NCI-H748 (cell line): ENCODE measurements around the gene TFDP2.
"Not testable (repeated sequence)": the region's sequence is repeated elsewhere in the genome, so short reads cannot be mapped to it uniquely, and the experiment has no call there.

ENCODE experiments used
- DNase-seq: peaks from one replicate; lab custom pipeline; 2025; ENCODE audit not compliant: unreplicated experiment; lab: John Stamatoyannopoulos, UW

The TFDP2 gene

GRCh38 chr3:141929341-141929995, 219.9 kb downstream of the TFDP2 start:
- DNase-seq: no peak

- no peak for DNase-seq
Observed at GRCh38 chr3:141928631-141929270, 220.6 kb downstream of the TFDP2 start.

GRCh38 chr3:141926929-141927328, 222.4 kb downstream of the TFDP2 start:
- no peak for DNase-seq

GRCh38 chr3:141925677-141926076, 223.7 kb downstream of the TFDP2 start:
- not testable (repeated sequence) for DNase-seq

- no peak for DNase-seq
Observed at GRCh38 chr3:141921316-141921715, 228.0 kb downstream of the TFDP2 start.

GRCh38 chr3:141920701-141921100, 228.6 kb downstream of the TFDP2 start:
- no peak for DNase-seq

- DNase-seq: no peak
Observed at GRCh38 chr3:141915766-141916165, 233.6 kb downstream of the TFDP2 start.

GRCh38 chr3:141915016-141915415, 234.3 kb downstream of the TFDP2 start:
- DNase-seq: no peak

- DNase-seq: no peak
Observed at GRCh38 chr3:141914311-141914710, 235.0 kb downstream of the TFDP2 start.

- DNase-seq: peak; percentile 55
Observed at GRCh38 chr3:141913150-141913811, 236.1 kb downstream of the TFDP2 start.

GRCh38 chr3:141909986-141910385, 239.4 kb downstream of the TFDP2 start:
- DNase-seq: not testable (repeated sequence)

- DNase-seq: no peak
Observed at GRCh38 chr3:141909408-141909807, 239.9 kb downstream of the TFDP2 start.

- DNase-seq: no peak
Observed at GRCh38 chr3:141905129-141905528, 244.2 kb downstream of the TFDP2 start.

GRCh38 chr3:141904203-141904602, 245.1 kb downstream of the TFDP2 start:
- DNase-seq: no peak

GRCh38 chr3:141901914-141902313, 247.4 kb downstream of the TFDP2 start:
- no peak for DNase-seq

GRCh38 chr3:141900343-141900742, 249.0 kb downstream of the TFDP2 start:
- no peak for DNase-seq

GRCh38 chr3:141898908-141899307, 250.4 kb downstream of the TFDP2 start:
- no peak for DNase-seq

- no peak for DNase-seq
Observed at GRCh38 chr3:141895731-141896130, 253.6 kb downstream of the TFDP2 start.

GRCh38 chr3:141894524-141895176, 254.7 kb downstream of the TFDP2 start:
- no peak for DNase-seq
